Prostate gland (tissue), 2 donors: ENCODE data around the gene JMJD1C. TPM values are rescaled to one million over a fixed set of nuclear protein-coding genes. Genes with fewer than 3 reads are reported as not detected.

Experiments
- DNase-seq: peaks from one replicate; pipeline ENCODE4 v3.0.0-alpha.2; 2019; ENCODE audit warnings: low spot score
- H3K27ac ChIP-seq, 2 donors: fragments of 200-600 bp; sonication (generic); 2 replicates each; pipeline ENCODE4 v1.5.1; 2017 to 2019
- H3K27me3 ChIP-seq: fragments of 200-600 bp; sonication (generic); replicated peaks from 2 replicates; pipeline ENCODE4 v1.5.1; 2019; ENCODE audit not compliant: insufficient read depth
- H3K36me3 ChIP-seq, 2 donors: fragments of 200-600 bp; sonication (generic); 1 replicate in 1 of 2; 2 replicates in 1 of 2; pipeline versions ENCODE4 v1.5.1 to v1.8.1; 2017 to 2019
- H3K4me1 ChIP-seq: fragments of 200-600 bp; sonication (generic); replicated peaks from 2 replicates; pipeline ENCODE4 v1.5.1; 2019
- H3K4me3 ChIP-seq, 2 donors: fragments of 200-600 bp; sonication (generic); 2 replicates each; pipeline ENCODE4 v1.5.1; 2017 to 2019
- H3K9me3 ChIP-seq: fragments of 200-600 bp; sonication (generic); 2 replicates; pipeline ENCODE4 v1.5.1; 2017
- CTCF ChIP-seq, 4 experiments: fragments of 200-600 bp in 2 of 4; fragments of 450-650 bp in 2 of 4; sonication (generic) in 2 of 4; IDR thresholded peaks; 1 replicate in 3 of 4; 2 replicates in 1 of 4; pipeline ENCODE4 v1.5.1; 2016 to 2019; ENCODE audit warnings: antibody characterized with exemption in 4 of 4, mild to moderate bottlenecking in 2 of 4, moderate library complexity in 2 of 4
- POLR2A ChIP-seq: fragments of 450-650 bp; IDR thresholded peaks from one replicate; pipeline ENCODE4 v1.6.1; 2016; ENCODE audit warnings: antibody characterized with exemption, mild to moderate bottlenecking
- POLR2AphosphoS5 ChIP-seq: sonication (generic); formaldehyde crosslinking; IDR thresholded peaks from one replicate; pipeline ENCODE4 v1.6.1; 2017; ENCODE audit warnings: antibody characterized with exemption
- WGBS: methylation state at CpG from one replicate; pipeline ENCODE4 v1.1.5; 2018; 5-methylcytosine and 5-hydroxymethylcytosine counted together
- intact Hi-C: fragments of 100-400 bp; cut with DNase I; formaldehyde crosslinking; loops from one replicate; pipeline ENCODE4 v1.14.2; 2022
- total RNA-seq, 2 donors: library from RNA; depleted of rRNA; stranded (reverse); fragments of >200 nt; gene quantifications; one replicate each; pipeline ENCODE4 v1.1.0, GENCODE V29; 2016

Gene JMJD1C
- total RNA-seq, 2 donors from 2014 or later: 66.9 to 97.9 TPM

GRCh38 chr10:63256009-63256773, 209.6 kb downstream of the JMJD1C start:
- Histone ChIP-seq H3K27ac (no peak overlapping the region), H3K4me1 (no peaks in the 10 kb centered on the region), H3K9me3 (no peaks in the 10 kb centered on the region), H3K36me3 (no peaks in the 10 kb centered on the region), H3K27me3 (no peaks in the 10 kb centered on the region), H3K4me3 (no peak overlapping the region)
- 47% methylated on average over 3 of the region's 3 CpGs for WGBS
- TF ChIP-seq POLR2AphosphoS5: no peak
- no peak for TF ChIP-seq CTCF (IDR thresholded peaks at IDR 0.05)
- TF ChIP-seq POLR2A: no peak
- no peak for DNase-seq
- intact Hi-C loops: no loop called here

GRCh38 chr10:63255316-63255715, 210.5 kb downstream of the JMJD1C start:
- no peaks in the 10 kb centered on the region for H3K4me1 ChIP-seq
- intact Hi-C loops: no loop called here
- DNase-seq: no peak
- H3K4me3 ChIP-seq: no peak overlapping the region
- no peak for TF ChIP-seq POLR2A
- TF ChIP-seq POLR2AphosphoS5: no peak
- TF ChIP-seq CTCF (IDR thresholded peaks at IDR 0.05): no peak
- H3K27me3 ChIP-seq: no peaks in the 10 kb centered on the region
- 86% methylated on average over 4 of the region's 4 CpGs for WGBS
- H3K36me3 ChIP-seq: no peaks in the 10 kb centered on the region
- no peak overlapping the region for H3K27ac ChIP-seq
- no peaks in the 10 kb centered on the region for H3K9me3 ChIP-seq

- Histone ChIP-seq H3K27me3 (no peaks in the 10 kb centered on the region), H3K27ac (no peak overlapping the region), H3K9me3 (no peaks in the 10 kb centered on the region), H3K4me3 (no peak overlapping the region), H3K36me3 (no peaks in the 10 kb centered on the region), H3K4me1 (no peaks in the 10 kb centered on the region)
- TF ChIP-seq CTCF (IDR thresholded peaks at IDR 0.05) (no peak), POLR2AphosphoS5 (no peak), POLR2A (no peak)
- WGBS: 96% methylated on average over 4 of the region's 4 CpGs
- no peak for DNase-seq
- intact Hi-C loops: no loop called here
These were observed 212.7 kb downstream of the JMJD1C start for GRCh38 chr10:63253040-63253439.

GRCh38 chr10:63252095-63252762, 213.5 kb downstream of the JMJD1C start:
- H3K4me1 ChIP-seq: no peaks in the 10 kb centered on the region
- no peak overlapping the region for H3K27ac ChIP-seq
- intact Hi-C loops: no loop called here
- TF ChIP-seq CTCF (IDR thresholded peaks at IDR 0.05) (no peak), POLR2A (no peak), POLR2AphosphoS5 (no peak)
- H3K4me3 ChIP-seq: no peak overlapping the region
- no peak for DNase-seq
- no peaks in the 10 kb centered on the region for H3K27me3 ChIP-seq
- H3K36me3 ChIP-seq: no peaks in the 10 kb centered on the region
- H3K9me3 ChIP-seq: no peaks in the 10 kb centered on the region

- Histone ChIP-seq H3K27ac (no peak overlapping the region), H3K36me3 (no peaks in the 10 kb centered on the region), H3K9me3 (no peaks in the 10 kb centered on the region), H3K27me3 (no peaks in the 10 kb centered on the region), H3K4me3 (no peak overlapping the region), H3K4me1 (no peaks in the 10 kb centered on the region)
- WGBS: 76% methylated on average over 2 of the region's 2 CpGs
- intact Hi-C loops: no loop called here
- DNase-seq: no peak
- TF ChIP-seq CTCF (IDR thresholded peaks at IDR 0.05): no peak
- no peak for TF ChIP-seq POLR2AphosphoS5
- TF ChIP-seq POLR2A: no peak
These were observed 215.7 kb downstream of the JMJD1C start for GRCh38 chr10:63250032-63250431.
